Gastroesophageal sphincter (tissue), 3 donors: ENCODE results near the gene CPOX.

Source experiments
- EP300 ChIP-seq: sonication (generic); formaldehyde crosslinking; IDR thresholded peaks from one replicate; pipeline ENCODE4 v1.6.1; 2017; ENCODE audit warnings: antibody characterized with exemption, mild to moderate bottlenecking
- POLR2A ChIP-seq, 2 donors: fragments of 450-650 bp; IDR thresholded peaks; one replicate each; pipeline ENCODE4 v1.6.1; 2017; ENCODE audit warnings: antibody characterized with exemption in 2 of 2, mild to moderate bottlenecking in 2 of 2, moderate library complexity in 1 of 2
- POLR2AphosphoS5 ChIP-seq: sonication (generic); formaldehyde crosslinking; IDR thresholded peaks from one replicate; pipeline ENCODE4 v1.6.1; 2017; ENCODE audit warnings: antibody characterized with exemption
- TF ChIP-seq, protein P1 (sequence below), 4 experiments: fragments of 200-600 bp in 2 of 4; fragments of 450-650 bp in 2 of 4; sonication (generic) in 1 of 4; IDR thresholded peaks; one replicate each; pipeline ENCODE4 v1.5.1; 2017 to 2019; ENCODE audit warnings: antibody characterized with exemption in 4 of 4, mild to moderate bottlenecking in 2 of 4, moderate library complexity in 2 of 4

DNA sequence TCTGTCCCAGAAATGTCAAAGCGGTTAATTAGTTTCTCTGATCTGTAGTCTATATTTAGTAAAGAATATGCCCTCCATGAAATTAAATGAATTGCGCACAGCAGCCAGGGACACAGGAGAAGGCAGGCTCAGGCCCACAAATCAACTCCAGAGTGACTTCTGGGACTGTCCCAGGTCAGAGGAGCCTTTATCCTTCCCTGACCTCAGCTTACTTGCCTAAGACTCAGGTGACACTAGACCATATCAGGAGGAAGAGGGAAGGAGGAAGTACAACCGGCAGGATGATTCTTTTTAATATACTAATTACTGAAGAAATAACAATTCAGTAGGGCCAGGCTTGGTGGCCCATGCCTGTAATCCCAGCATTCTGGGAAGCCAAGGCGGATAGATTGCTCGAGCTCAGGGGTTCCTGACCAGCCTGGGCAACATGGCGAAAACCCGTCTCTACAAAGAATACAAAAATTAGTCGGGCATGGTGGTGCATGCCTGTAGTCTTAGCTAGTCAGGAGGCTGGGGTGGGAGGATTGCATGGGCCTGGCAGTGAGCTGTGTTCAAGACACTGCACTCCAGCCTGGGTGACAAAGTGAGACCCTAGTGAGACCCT, 63.5 kb downstream of the CPOX start:
- TF ChIP-seq, protein P1, sequence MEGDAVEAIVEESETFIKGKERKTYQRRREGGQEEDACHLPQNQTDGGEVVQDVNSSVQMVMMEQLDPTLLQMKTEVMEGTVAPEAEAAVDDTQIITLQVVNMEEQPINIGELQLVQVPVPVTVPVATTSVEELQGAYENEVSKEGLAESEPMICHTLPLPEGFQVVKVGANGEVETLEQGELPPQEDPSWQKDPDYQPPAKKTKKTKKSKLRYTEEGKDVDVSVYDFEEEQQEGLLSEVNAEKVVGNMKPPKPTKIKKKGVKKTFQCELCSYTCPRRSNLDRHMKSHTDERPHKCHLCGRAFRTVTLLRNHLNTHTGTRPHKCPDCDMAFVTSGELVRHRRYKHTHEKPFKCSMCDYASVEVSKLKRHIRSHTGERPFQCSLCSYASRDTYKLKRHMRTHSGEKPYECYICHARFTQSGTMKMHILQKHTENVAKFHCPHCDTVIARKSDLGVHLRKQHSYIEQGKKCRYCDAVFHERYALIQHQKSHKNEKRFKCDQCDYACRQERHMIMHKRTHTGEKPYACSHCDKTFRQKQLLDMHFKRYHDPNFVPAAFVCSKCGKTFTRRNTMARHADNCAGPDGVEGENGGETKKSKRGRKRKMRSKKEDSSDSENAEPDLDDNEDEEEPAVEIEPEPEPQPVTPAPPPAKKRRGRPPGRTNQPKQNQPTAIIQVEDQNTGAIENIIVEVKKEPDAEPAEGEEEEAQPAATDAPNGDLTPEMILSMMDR (IDR thresholded peaks at IDR 0.05) = no peak
- TF ChIP-seq POLR2AphosphoS5 (no peak), POLR2A (IDR thresholded peaks at IDR 0.05) (no peak), EP300 (no peak)
